Measurements from ENCODE around the gene FAAP20.

DNA sequence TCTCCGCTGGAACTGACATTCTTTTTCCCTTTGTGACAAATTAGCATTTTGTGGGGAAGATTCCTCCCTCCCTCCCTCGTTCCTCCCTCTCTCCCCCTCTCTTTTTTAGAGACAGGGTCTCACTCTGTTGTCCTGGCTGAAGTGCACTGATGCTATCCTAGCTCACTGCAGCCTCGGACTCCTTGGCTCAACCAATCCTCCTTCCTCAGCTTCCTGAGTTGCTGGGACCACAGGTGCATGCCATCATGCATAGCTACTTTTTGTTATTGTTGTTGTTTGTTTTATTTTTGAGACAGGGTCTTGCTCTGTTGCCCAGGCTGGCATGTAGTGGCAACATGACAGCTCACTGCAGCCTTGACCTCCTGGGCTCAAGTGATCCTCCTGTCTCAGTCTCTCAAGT lies 26.7 kb upstream of the FAAP20 start:
- TF ChIP-seq EZH2phosphoT487 (IDR thresholded peaks at IDR 0.05; ENCODE audit: insufficient read depth, low read depth) (no peak), EZH2 (IDR thresholded peaks at IDR 0.05; ENCODE audit: insufficient read depth, poor library complexity, severe bottlenecking) (no peak)
